Colonic mucosa (tissue), 4 donors: ENCODE results near the gene GALM. TPM values are rescaled to one million over a fixed set of nuclear protein-coding genes. Genes with fewer than 3 reads are reported as not detected.

Source experiments
- DNase-seq: peaks from one replicate; pipeline ENCODE4 v3.0.0-alpha.2; 2020
- H3K27ac ChIP-seq: fragments of 200-600 bp; one replicate; pipeline ENCODE4 v1.8.0; 2021
- H3K27me3 ChIP-seq: fragments of 200-600 bp; one replicate; pipeline ENCODE4 v1.8.0; 2021
- H3K36me3 ChIP-seq: fragments of 200-600 bp; one replicate; pipeline ENCODE4 v1.8.0; 2021
- H3K4me1 ChIP-seq: fragments of 200-600 bp; one replicate; pipeline ENCODE4 v1.8.0; 2021; ENCODE audit warnings: mild to moderate bottlenecking
- H3K4me3 ChIP-seq: fragments of 200-600 bp; one replicate; pipeline ENCODE4 v1.8.0; 2021
- H3K9ac ChIP-seq, 2 donors: one replicate each; pipeline ENCODE4 v1.7.0; 2013; ENCODE audit warnings: control low read depth in 2 of 2, low read depth in 2 of 2, low read length in 2 of 2
- H3K9me3 ChIP-seq: fragments of 200-600 bp; one replicate; pipeline ENCODE4 v1.8.0; 2021
- CTCF ChIP-seq: fragments of 200-600 bp; IDR thresholded peaks from one replicate; pipeline ENCODE4 v1.8.0; 2022; ENCODE audit warnings: antibody characterized with exemption, mild to moderate bottlenecking
- intact Hi-C: fragments of 100-400 bp; cut with DNase I; formaldehyde crosslinking; loops from one replicate; pipeline ENCODE4 v1.14.1; 2022
- total RNA-seq, 2 donors: library from RNA; stranded (reverse); fragmentation: NEBNext Ultra II Directional in 1 of 2; extraction: Animal tissue kit (Norgen Biotek cat#: 25700) in 1 of 2; gene quantifications; one replicate each; pipeline ENCODE4 v1.2.1, GENCODE V29; 2021
- donor health status: healthy.
- donor health status: DM: no; HTN: no; CAD: no.
- donor health status: DM: no; HTN: no; CAD: no.

The GALM gene
- total RNA-seq, 2 donors from 2014 or later = 47.9 to 68.8 TPM

- DNase-seq = no peak
- H3K9ac ChIP-seq = no peak overlapping the region
Measured at GRCh38 chr2:38716185-38716584, 50.3 kb downstream of the GALM start.

DNA sequence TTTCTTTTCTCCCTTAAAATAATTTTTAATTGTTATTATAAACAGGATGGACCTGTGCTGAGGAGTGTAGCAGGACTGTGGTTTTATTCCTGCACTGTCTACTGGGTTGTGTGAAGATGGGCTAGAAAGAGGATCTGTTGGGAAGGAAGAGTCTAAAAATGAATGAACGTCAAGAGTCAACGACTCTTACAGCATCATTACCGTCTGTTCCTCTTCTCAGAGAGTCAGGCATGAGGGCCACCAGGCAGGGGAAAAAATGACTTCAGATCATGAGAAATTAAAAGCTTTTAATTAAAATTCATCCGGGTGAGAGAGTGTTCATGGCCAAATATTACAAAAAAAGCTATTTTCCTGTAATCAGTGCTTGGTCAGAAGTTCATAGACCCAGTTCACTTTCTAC, 52.7 kb downstream of the GALM start:
- Histone ChIP-seq H3K9me3 (no peaks in the 10 kb centered on the region), H3K36me3 (no peaks in the 10 kb centered on the region), H3K9ac (no peak overlapping the region), H3K27ac (no peak overlapping the region), H3K4me3 (no peak overlapping the region), H3K4me1 (no peaks in the 10 kb centered on the region), H3K27me3 (no peaks in the 10 kb centered on the region)
- DNase-seq = no peak
- intact Hi-C loops = no loop called here
- TF ChIP-seq CTCF = no peak

More at GRCh38 chr2:38716185-38716584, 50.3 kb downstream of the GALM start:
- intact Hi-C loops = no loop called here
- no peaks in the 10 kb centered on the region for H3K27me3 ChIP-seq
- no peak overlapping the region for H3K27ac ChIP-seq
- no peaks in the 10 kb centered on the region for H3K9me3 ChIP-seq
- H3K36me3 ChIP-seq = no peaks in the 10 kb centered on the region
- no peaks in the 10 kb centered on the region for H3K4me1 ChIP-seq
- H3K4me3 ChIP-seq = no peak overlapping the region
- TF ChIP-seq CTCF = no peak

DNA sequence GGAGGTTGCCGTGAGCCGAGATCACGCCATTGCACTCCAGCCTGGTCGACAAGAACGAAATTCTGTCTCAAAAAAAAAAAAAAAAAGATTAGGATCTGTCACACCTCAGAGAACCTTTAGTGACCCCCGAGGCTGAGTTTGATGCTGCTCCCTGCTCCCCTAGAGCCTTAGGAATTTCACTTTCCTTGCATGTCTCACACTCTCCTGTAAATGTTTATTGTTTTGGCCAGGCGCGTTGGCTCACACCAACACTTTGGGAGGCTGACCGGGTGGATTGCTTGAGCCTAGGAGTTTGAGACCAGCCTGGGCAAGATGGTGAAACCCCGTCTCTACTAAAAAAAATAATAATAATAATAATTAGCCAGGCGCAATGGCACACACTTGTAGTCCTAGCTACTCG, 53.8 kb downstream of the GALM start:
- Histone ChIP-seq H3K9me3 (no peaks in the 10 kb centered on the region), H3K27ac (no peak overlapping the region), H3K36me3 (no peaks in the 10 kb centered on the region), H3K4me1 (no peaks in the 10 kb centered on the region), H3K27me3 (no peaks in the 10 kb centered on the region), H3K4me3 (no peak overlapping the region), H3K9ac (no peak overlapping the region)
- no peak for DNase-seq
- intact Hi-C loops = no loop called here
- TF ChIP-seq CTCF = no peak

DNA sequence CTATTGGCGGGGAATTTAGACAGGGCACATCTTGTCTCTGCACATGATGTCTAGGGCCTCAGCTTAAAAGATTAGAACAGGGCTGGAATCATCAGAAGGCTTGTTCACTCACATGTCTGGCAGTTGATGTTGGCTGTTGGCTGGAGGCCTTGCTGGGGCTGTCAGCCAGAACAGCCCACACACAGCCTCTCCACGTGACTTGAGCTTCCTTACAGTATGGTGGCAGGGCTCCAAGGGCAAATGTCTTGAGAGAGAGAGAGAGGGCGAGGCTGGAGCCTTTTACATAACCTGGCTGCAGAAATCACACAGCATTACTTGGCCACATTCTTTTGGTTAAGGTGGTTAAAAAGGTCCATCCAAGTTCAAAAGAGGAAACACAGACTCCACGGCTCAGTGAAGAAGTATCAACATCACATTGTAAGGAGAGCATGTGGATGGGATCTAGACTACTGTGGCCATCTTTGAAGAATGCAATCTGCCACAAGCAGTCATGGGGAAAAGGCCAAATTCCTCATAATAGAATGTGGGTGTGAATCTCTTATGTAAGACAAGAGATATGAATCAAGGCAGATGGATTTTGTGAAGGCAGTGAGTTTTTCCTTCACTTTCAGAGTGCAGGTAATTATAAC, 54.8 kb downstream of the GALM start:
- H3K9me3 ChIP-seq = no peaks in the 10 kb centered on the region
- peak; percentile 56 for DNase-seq
- no peaks in the 10 kb centered on the region for H3K27me3 ChIP-seq
- no peaks in the 10 kb centered on the region for H3K4me1 ChIP-seq
- intact Hi-C loops = no loop called here
- H3K9ac ChIP-seq = no peak overlapping the region
- no peak overlapping the region for H3K4me3 ChIP-seq
- TF ChIP-seq CTCF = no peak
- no peaks in the 10 kb centered on the region for H3K36me3 ChIP-seq
- H3K27ac ChIP-seq = no peak overlapping the region

GRCh38 chr2:38722271-38723061, 56.6 kb downstream of the GALM start:
- no peak overlapping the region for H3K27ac ChIP-seq
- peak overlapping the region in 1 of 2 donors; percentile 21 for H3K9ac ChIP-seq
- intact Hi-C loops = no loop called here
- no peaks in the 10 kb centered on the region for H3K9me3 ChIP-seq
- no peak for TF ChIP-seq CTCF
- H3K4me3 ChIP-seq = no peak overlapping the region
- no peaks in the 10 kb centered on the region for H3K4me1 ChIP-seq
- DNase-seq = no peak
- no peaks in the 10 kb centered on the region for H3K27me3 ChIP-seq
- H3K36me3 ChIP-seq = no peaks in the 10 kb centered on the region
